GM18502 (cell line): ENCODE data around the gene SRGAP3.

Experiments
- ATAC-seq: cut with Tn5 transposase; IDR thresholded peaks from one replicate; pipeline ENCODE4 v1.9.1; 2021; ENCODE audit warnings: mild to moderate bottlenecking; ENCODE audit not compliant: unreplicated experiment, poor library complexity

Gene SRGAP3

GRCh38 chr3:9204253-9204992 lies 45.0 kb downstream of the SRGAP3 start:
- no peak for ATAC-seq

GRCh38 chr3:9203317-9203716 lies 46.1 kb downstream of the SRGAP3 start:
- no peak for ATAC-seq

GRCh38 chr3:9202546-9202945 lies 46.9 kb downstream of the SRGAP3 start:
- ATAC-seq, result no peak

- no peak for ATAC-seq
These were observed 47.5 kb downstream of the SRGAP3 start for GRCh38 chr3:9201955-9202354.

- no peak for ATAC-seq
These were observed 48.2 kb downstream of the SRGAP3 start for GRCh38 chr3:9201266-9201665.

GRCh38 chr3:9199775-9200174 lies 49.7 kb downstream of the SRGAP3 start:
- no peak for ATAC-seq

- no peak for ATAC-seq
These were observed 50.5 kb downstream of the SRGAP3 start for GRCh38 chr3:9198899-9199335.

GRCh38 chr3:9198261-9198660 lies 51.2 kb downstream of the SRGAP3 start:
- no peak for ATAC-seq

- no peak for ATAC-seq
These were observed 53.4 kb downstream of the SRGAP3 start for GRCh38 chr3:9196020-9196419.

- no peak for ATAC-seq
These were observed 54.1 kb downstream of the SRGAP3 start for GRCh38 chr3:9195390-9195789.

- no peak for ATAC-seq
These were observed 54.8 kb downstream of the SRGAP3 start for GRCh38 chr3:9194509-9195184.

- no peak for ATAC-seq
These were observed 55.7 kb downstream of the SRGAP3 start for GRCh38 chr3:9193633-9194195.

GRCh38 chr3:9193211-9193610 lies 56.2 kb downstream of the SRGAP3 start:
- ATAC-seq, result no peak

GRCh38 chr3:9192248-9193025 lies 57.0 kb downstream of the SRGAP3 start:
- ATAC-seq, result no peak

- ATAC-seq, result no peak
These were observed 59.2 kb downstream of the SRGAP3 start for GRCh38 chr3:9190276-9190675.

GRCh38 chr3:9188583-9188982 lies 60.9 kb downstream of the SRGAP3 start:
- no peak for ATAC-seq

GRCh38 chr3:9185701-9186100 lies 63.7 kb downstream of the SRGAP3 start:
- ATAC-seq, result no peak

- ATAC-seq, result no peak
These were observed 64.4 kb downstream of the SRGAP3 start for GRCh38 chr3:9185046-9185445.

GRCh38 chr3:9184461-9184835 lies 65.0 kb downstream of the SRGAP3 start:
- no peak for ATAC-seq

- ATAC-seq, result no peak
These were observed 65.5 kb downstream of the SRGAP3 start for GRCh38 chr3:9183811-9184460.
